ENCODE measurements around the gene GRIFIN.

DNA sequence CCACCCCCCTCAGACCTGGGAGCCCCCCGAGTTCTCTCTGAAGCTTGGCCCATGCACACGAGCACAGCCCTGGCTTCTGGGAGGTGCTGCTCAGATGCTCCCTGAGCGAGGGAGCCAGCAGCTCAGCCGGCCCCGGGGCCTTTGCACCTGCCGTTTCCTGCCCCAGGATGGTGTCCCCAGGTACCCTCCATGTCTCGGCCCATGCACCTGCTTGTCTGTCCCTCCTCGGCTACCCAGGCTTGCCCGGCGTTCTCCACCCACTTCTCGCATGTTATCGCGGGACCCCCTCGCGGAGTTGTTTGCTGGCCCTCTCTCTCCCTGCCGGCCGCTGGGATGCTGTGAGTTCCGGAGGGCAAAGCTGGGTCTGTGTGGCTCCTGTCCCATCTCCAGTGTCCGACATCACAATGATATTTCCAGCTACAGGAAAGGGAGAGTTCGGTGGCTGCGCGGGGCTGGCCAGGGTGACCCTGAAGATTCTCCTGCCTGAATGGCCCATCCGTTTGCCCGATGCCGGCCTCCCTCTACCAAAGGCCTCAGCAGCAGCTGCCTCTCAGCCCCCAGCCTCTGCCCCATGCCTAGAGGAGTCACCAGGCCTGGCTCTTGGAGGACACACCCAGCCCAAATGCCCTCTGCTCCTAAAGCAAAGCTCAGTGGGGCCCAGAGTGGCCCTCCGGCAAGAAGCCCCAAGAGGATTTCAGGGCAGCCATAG, 31.2 kb upstream of the GRIFIN start:
- TF ChIP-seq, protein P1, sequence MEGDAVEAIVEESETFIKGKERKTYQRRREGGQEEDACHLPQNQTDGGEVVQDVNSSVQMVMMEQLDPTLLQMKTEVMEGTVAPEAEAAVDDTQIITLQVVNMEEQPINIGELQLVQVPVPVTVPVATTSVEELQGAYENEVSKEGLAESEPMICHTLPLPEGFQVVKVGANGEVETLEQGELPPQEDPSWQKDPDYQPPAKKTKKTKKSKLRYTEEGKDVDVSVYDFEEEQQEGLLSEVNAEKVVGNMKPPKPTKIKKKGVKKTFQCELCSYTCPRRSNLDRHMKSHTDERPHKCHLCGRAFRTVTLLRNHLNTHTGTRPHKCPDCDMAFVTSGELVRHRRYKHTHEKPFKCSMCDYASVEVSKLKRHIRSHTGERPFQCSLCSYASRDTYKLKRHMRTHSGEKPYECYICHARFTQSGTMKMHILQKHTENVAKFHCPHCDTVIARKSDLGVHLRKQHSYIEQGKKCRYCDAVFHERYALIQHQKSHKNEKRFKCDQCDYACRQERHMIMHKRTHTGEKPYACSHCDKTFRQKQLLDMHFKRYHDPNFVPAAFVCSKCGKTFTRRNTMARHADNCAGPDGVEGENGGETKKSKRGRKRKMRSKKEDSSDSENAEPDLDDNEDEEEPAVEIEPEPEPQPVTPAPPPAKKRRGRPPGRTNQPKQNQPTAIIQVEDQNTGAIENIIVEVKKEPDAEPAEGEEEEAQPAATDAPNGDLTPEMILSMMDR (IDR thresholded peaks at IDR 0.05; ENCODE audit: insufficient read depth, low read depth, low read length), result no peak
- no peak for TF ChIP-seq EZH2 (IDR thresholded peaks at IDR 0.05; ENCODE audit: insufficient read depth, low read length)

Data from astrocyte (in vitro differentiated cells and primary cell).